ENCODE data around the gene EYA3. TPM values are rescaled to one million over a fixed set of nuclear protein-coding genes. Genes with fewer than 3 reads are reported as not detected.

EYA3 gene
- total RNA-seq, 1 experiment from 2014 or later = 32.7 TPM

GRCh38 chr1:27968692-27969091 is 119.7 kb downstream of the EYA3 start:
- TF ChIP-seq CTCF (conservative IDR thresholded peaks at IDR 0.05) = no peak
- no peaks in the 10 kb centered on the region for H3K4me1 Mint-ChIP-seq
- H3K4me2 ChIP-seq (ENCODE audit: insufficient read depth, insufficient read length, low read length) = no peak overlapping the region

More at GRCh38 chr1:27968692-27969091, 119.7 kb downstream of the EYA3 start:
- Histone ChIP-seq H3K9ac (ENCODE audit: extremely low read depth, insufficient read length, low read length) (no peak overlapping the region), H2BK20ac (ENCODE audit: low read depth, low read length, poor library complexity, severe bottlenecking) (no peak overlapping the region), H3K79me1 (ENCODE audit: insufficient read depth, low read depth, low read length, poor library complexity, severe bottlenecking) (no peaks in the 10 kb centered on the region), H3K18ac (ENCODE audit: insufficient read length, low read depth, low read length) (no peak overlapping the region), H3K23ac (ENCODE audit: insufficient read length, low read depth, low read length) (no peak overlapping the region), H3K4ac (ENCODE audit: low read depth, low read length) (no peak overlapping the region), H3T11ph (ENCODE audit: low read length) (no peak overlapping the region), H2BK5ac (ENCODE audit: insufficient read length, low read length) (no peak overlapping the region), H3K79me2 (ENCODE audit: insufficient read depth, low read length) (no peaks in the 10 kb centered on the region), H3K9me3 (ENCODE audit: control insufficient read depth, low read depth, low read length) (no peaks in the 10 kb centered on the region), H4K5ac (ENCODE audit: insufficient read length, low read depth, low read length) (no peak overlapping the region), H3K23me2 (ENCODE audit: insufficient read length, low read depth, low read length, poor library complexity, severe bottlenecking) (no peaks in the 10 kb centered on the region), H2AK5ac (ENCODE audit: insufficient read length, low read length) (no peak overlapping the region), H4K91ac (ENCODE audit: insufficient read length, low read depth, low read length) (no peak overlapping the region), H4K20me1 (ENCODE audit: control insufficient read depth, insufficient read depth, insufficient read length) (no peaks in the 10 kb centered on the region), H2BK12ac (ENCODE audit: insufficient read length, low read depth, low read length) (no peak overlapping the region), H3K4me1 (ENCODE audit: insufficient read depth, low read length) (no peaks in the 10 kb centered on the region), H3K27ac (ENCODE audit: insufficient read length, low read depth, low read length) (no peak overlapping the region), H2BK120ac (ENCODE audit: low read depth, low read length, poor library complexity, severe bottlenecking) (no peak overlapping the region), H2BK15ac (ENCODE audit: low read depth, low read length) (no peak overlapping the region), H3K27me3 (ENCODE audit: insufficient read depth, low read length) (no peaks in the 10 kb centered on the region), H3K14ac (ENCODE audit: insufficient read depth, low read length) (no peak overlapping the region), H2AFZ (ENCODE audit: low read length) (no peak overlapping the region), H4K8ac (replicated peaks; ENCODE audit: insufficient read length, low read depth, low read length) (no peak overlapping the region), H3K56ac (ENCODE audit: insufficient read length, low read depth, low read length) (no peak overlapping the region)
- WGBS (ENCODE audit: extremely low coverage, insufficient read length, low lambda C conversion rate) = no CpG with 5 or more reads among the region's 3 CpGs
- Mint-ChIP-seq H3K4me3 (no peak overlapping the region), H3K9me3 (no peaks in the 10 kb centered on the region), H3K36me3 (ENCODE audit: insufficient read depth in 1 of 3, low read depth in 3 of 3) (peaks cover 9 to 49% (median 31%) of the 10 kb centered on the region in 3 experiments; a peak in 6 of 7 replicates), H3K27ac (peak overlapping the region in 2 of 3 experiments; percentile 18; a peak in 4 of 7 replicates), H3K27me3 (ENCODE audit: low read depth) (no peaks in the 10 kb centered on the region; the same call in 1 of the 2 replicates)
- DNase-seq = no peak

All from H9 (cell line).